Keratinocyte (primary cell): ENCODE results near the gene FHL3. TPM values are rescaled to one million over a fixed set of nuclear protein-coding genes. Genes with fewer than 3 reads are reported as not detected.

Source experiments
- DNase-seq: peaks from one replicate; pipeline ENCODE4 v3.0.0-alpha.2; 2011; ENCODE audit warnings: low read depth, missing footprints, low spot score
- FAIRE-seq: peaks from 2 replicates; lab custom pipeline; 2011; peaks lifted over from hg19 to GRCh38; lab: Jason Lieb, UNC
- H2AFZ ChIP-seq: 2 replicates; pipeline ENCODE4 v1.6.0; 2012; ENCODE audit warnings: low read length, control low read depth, inconsistent platforms; ENCODE audit not compliant: control insufficient read depth
- H3K27ac ChIP-seq: 2 replicates; pipeline ENCODE4 v1.5.1; 2011; ENCODE audit warnings: low read length; ENCODE audit not compliant: control insufficient read depth, insufficient read depth
- H3K27me3 ChIP-seq: 3 replicates; pipeline ENCODE4 v1.6.0; 2011; ENCODE audit warnings: low read length; ENCODE audit not compliant: control insufficient read depth, insufficient read depth; ENCODE audit errors: extremely low read depth
- H3K36me3 ChIP-seq, 2 experiments: 2 replicates in 1 of 2; 3 replicates in 1 of 2; pipeline ENCODE4 v1.5.1; 2011; ENCODE audit warnings: low read length in 2 of 2, mild to moderate bottlenecking in 1 of 2; ENCODE audit not compliant: control insufficient read depth in 2 of 2, insufficient read depth in 2 of 2; ENCODE audit errors: extremely low read depth in 1 of 2
- H3K4me1 ChIP-seq: 3 replicates; pipeline ENCODE4 v1.5.1; 2011; ENCODE audit warnings: low read length; ENCODE audit not compliant: control insufficient read depth, insufficient read depth; ENCODE audit errors: extremely low read depth
- H3K4me2 ChIP-seq: 3 replicates; pipeline ENCODE4 v1.6.0; 2011; ENCODE audit warnings: low read depth, low read length; ENCODE audit not compliant: control insufficient read depth, insufficient read depth; ENCODE audit errors: extremely low read depth
- H3K4me3 ChIP-seq, 3 experiments: fragments of 200-600 bp in 1 of 3; sonication (generic) in 1 of 3; 2 replicates in 2 of 3; 3 replicates in 1 of 3; pipeline ENCODE4 v1.5.1; 2011 to 2016; ENCODE audit warnings: low read length in 3 of 3, mild to moderate bottlenecking in 3 of 3, control low read depth in 2 of 3, inconsistent platforms in 1 of 3, low read depth in 1 of 3, mixed read lengths in 1 of 3, mixed run types in 1 of 3, moderate library complexity in 1 of 3; ENCODE audit not compliant: control insufficient read depth in 2 of 3, insufficient read depth in 2 of 3; ENCODE audit errors: extremely low read depth in 1 of 3
- H3K79me2 ChIP-seq: 2 replicates; pipeline ENCODE4 v1.6.0; 2012; ENCODE audit warnings: low read length; ENCODE audit not compliant: control insufficient read depth, insufficient read depth
- H3K9ac ChIP-seq: 3 replicates; pipeline ENCODE4 v1.6.0; 2011; ENCODE audit warnings: low read length; ENCODE audit not compliant: control insufficient read depth, insufficient read depth; ENCODE audit errors: extremely low read depth
- H3K9me1 ChIP-seq: 3 replicates; pipeline ENCODE4 v1.6.0; 2011; ENCODE audit warnings: low read length; ENCODE audit not compliant: control insufficient read depth, insufficient read depth; ENCODE audit errors: extremely low read depth
- H3K9me3 ChIP-seq: 2 replicates; pipeline ENCODE4 v1.5.1; 2012; ENCODE audit warnings: low read depth, low read length; ENCODE audit not compliant: control insufficient read depth
- H4K20me1 ChIP-seq: 3 replicates; pipeline ENCODE4 v1.6.0; 2011; ENCODE audit warnings: low read length; ENCODE audit not compliant: control insufficient read depth, insufficient read depth; ENCODE audit errors: extremely low read depth
- EZH2 ChIP-seq: IDR thresholded peaks from one replicate; pipeline ENCODE4 v1.6.1; 2012; ENCODE audit warnings: inconsistent platforms, mild to moderate bottlenecking, low read length, moderate library complexity
- dilution Hi-C: fragments of 300-500 bp; cut with MboI; formaldehyde crosslinking; loops from one replicate; pipeline ENCODE4 v1.7.0; 2020; ENCODE audit warnings: low sequenced_read_pairs; ENCODE audit not compliant: extremely low pct_ligation_motif_present
- polyA plus RNA-seq, 5 experiments: library from polyadenylated mRNA; depleted of rRNA in 3 of 5; stranded (reverse) in 3 of 5; stranded (forward) in 1 of 5; unstranded in 1 of 5; fragments of >200 nt; gene quantifications; 1 replicate in 1 of 5; 2 replicates in 3 of 5; 3 replicates in 1 of 5; pipeline versions ENCODE4 v1.2.1 to v1.2.3, GENCODE V29; 2011 to 2012; ENCODE audit warnings: missing spikeins in 2 of 5, low read depth in 1 of 5, low replicate concordance in 1 of 5
- TF ChIP-seq, protein P1 (sequence below), 3 experiments: IDR thresholded peaks in 1 of 3; conservative IDR thresholded peaks in 1 of 3; optimal IDR thresholded peaks in 1 of 3; 2 replicates in 2 of 3; 3 replicates in 1 of 3; pipeline versions ENCODE3 to v1.5.1; 2011; ENCODE audit warnings: low read length in 3 of 3, mild to moderate bottlenecking in 3 of 3, moderate library complexity in 2 of 3, control low read depth in 1 of 3, inconsistent platforms in 1 of 3; ENCODE audit not compliant: insufficient read depth in 2 of 3; ENCODE audit errors: extremely low read depth in 1 of 3

The FHL3 gene
- polyA plus RNA-seq, 1 donor (not counting 4 experiments of a cell fraction or from before 2014, with no cell fraction given): 5.1 TPM

DNA sequence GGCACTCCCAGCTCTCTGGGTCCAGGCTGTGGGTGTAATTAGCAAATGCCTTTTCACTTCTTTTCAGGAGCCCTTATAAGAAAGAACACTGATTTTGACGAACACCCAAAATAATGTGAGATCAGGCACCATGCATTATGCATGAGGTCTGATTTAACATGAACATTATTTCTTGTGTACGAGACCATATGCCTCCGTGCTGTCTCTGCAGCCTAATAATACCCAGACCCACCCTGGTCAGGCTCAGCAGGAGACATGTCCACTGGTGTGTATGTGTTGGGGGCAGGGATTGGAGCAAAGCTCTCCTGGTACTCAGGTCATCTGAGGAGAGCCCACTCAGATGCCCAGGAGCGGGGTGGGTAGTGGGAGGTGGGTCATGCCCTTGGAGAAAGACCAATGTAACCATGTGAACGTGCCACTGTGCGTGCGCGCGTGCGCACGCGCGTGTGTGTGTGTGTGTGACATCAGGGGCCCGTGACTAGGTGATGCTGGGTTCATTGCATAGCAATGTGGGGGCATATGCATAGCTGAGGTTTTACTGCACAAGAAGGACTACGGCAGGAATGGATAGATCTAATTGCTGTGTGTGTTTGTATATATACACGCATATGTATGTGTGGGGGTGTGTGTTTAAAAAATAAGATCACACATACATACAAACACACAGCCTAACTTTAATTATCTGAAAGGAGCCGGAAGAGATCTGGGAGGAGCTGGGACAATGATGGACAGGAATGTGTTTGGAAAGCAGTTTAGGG is 34.2 kb upstream of the FHL3 start:
- DNase-seq: no peak
- Histone ChIP-seq H3K9me1 (no peaks in the 10 kb centered on the region), H3K9me3 (no peaks in the 10 kb centered on the region), H4K20me1 (no peaks in the 10 kb centered on the region), H3K27ac (peak overlapping the region; percentile 13), H3K79me2 (no peaks in the 10 kb centered on the region), H2AFZ (no peak overlapping the region), H3K9ac (no peak overlapping the region), H3K4me3 (no peak overlapping the region), H3K36me3 (no peaks in the 10 kb centered on the region), H3K4me2 (peak overlapping the region; percentile 46), H3K27me3 (peaks cover 28% of the 10 kb centered on the region), H3K4me1 (peaks cover 23% of the 10 kb centered on the region)
- dilution Hi-C loops: no loop called here
- no peak for TF ChIP-seq EZH2
- TF ChIP-seq, protein P1, sequence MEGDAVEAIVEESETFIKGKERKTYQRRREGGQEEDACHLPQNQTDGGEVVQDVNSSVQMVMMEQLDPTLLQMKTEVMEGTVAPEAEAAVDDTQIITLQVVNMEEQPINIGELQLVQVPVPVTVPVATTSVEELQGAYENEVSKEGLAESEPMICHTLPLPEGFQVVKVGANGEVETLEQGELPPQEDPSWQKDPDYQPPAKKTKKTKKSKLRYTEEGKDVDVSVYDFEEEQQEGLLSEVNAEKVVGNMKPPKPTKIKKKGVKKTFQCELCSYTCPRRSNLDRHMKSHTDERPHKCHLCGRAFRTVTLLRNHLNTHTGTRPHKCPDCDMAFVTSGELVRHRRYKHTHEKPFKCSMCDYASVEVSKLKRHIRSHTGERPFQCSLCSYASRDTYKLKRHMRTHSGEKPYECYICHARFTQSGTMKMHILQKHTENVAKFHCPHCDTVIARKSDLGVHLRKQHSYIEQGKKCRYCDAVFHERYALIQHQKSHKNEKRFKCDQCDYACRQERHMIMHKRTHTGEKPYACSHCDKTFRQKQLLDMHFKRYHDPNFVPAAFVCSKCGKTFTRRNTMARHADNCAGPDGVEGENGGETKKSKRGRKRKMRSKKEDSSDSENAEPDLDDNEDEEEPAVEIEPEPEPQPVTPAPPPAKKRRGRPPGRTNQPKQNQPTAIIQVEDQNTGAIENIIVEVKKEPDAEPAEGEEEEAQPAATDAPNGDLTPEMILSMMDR (optimal IDR thresholded peaks at IDR 0.05 in 1 of 3, IDR thresholded peaks at IDR 0.05 in 1 of 3, conservative IDR thresholded peaks at IDR 0.05 in 1 of 3; ENCODE audit: extremely low read depth in 1 of 3, insufficient read depth in 2 of 3, low read length in 3 of 3): no peak
- FAIRE-seq: no peak

DNA sequence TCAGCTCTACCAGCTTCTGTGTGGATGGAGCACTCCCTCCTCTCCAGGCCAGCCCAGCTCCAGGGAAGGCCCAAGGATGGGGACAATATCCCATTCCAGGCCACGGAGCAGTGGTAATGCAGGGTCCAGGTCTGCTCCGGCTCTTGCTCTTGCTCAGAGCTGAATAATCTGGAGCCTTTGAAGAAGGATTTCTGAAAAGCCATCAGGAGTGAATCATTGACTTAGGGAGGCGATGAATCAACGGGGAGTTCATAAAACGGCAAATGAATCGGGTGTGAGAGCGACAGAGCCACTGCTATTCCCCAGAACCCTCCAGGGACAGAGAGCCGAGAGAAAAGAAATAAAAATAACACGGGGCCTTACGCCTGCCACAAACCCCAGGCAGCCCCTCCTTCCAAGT is 33.5 kb upstream of the FHL3 start:
- H3K4me2 ChIP-seq: peak overlapping the region; percentile 46
- peak overlapping the region; percentile 13 for H3K27ac ChIP-seq
- H3K36me3 ChIP-seq: no peaks in the 10 kb centered on the region
- H3K79me2 ChIP-seq: no peaks in the 10 kb centered on the region
- no peaks in the 10 kb centered on the region for H4K20me1 ChIP-seq
- H3K9ac ChIP-seq: no peak overlapping the region
- DNase-seq (no peak), FAIRE-seq (peak; percentile 77)
- H3K4me1 ChIP-seq: peaks cover 21% of the 10 kb centered on the region
- H3K9me1 ChIP-seq: no peaks in the 10 kb centered on the region
- H2AFZ ChIP-seq: no peak overlapping the region
- no peaks in the 10 kb centered on the region for H3K9me3 ChIP-seq
- no peak for TF ChIP-seq EZH2
- TF ChIP-seq, protein P1 (optimal IDR thresholded peaks at IDR 0.05 in 1 of 3, IDR thresholded peaks at IDR 0.05 in 1 of 3, conservative IDR thresholded peaks at IDR 0.05 in 1 of 3; ENCODE audit: extremely low read depth in 1 of 3, insufficient read depth in 2 of 3, low read length in 3 of 3): no peak
- no peak overlapping the region for H3K4me3 ChIP-seq
- dilution Hi-C loops: no loop called here
- peaks cover 21% of the 10 kb centered on the region for H3K27me3 ChIP-seq
